Measurements from ENCODE around the gene KCNIP4. TPM values are rescaled to one million over a fixed set of nuclear protein-coding genes. Genes with fewer than 3 reads are reported as not detected.
A peak's percentile ranks its signal among the peaks of the same experiment; 100 is the strongest.

Gene KCNIP4
- polyA plus RNA-seq, 3 donors = 0.09 to 0.25 TPM; not detected in 1

DNA sequence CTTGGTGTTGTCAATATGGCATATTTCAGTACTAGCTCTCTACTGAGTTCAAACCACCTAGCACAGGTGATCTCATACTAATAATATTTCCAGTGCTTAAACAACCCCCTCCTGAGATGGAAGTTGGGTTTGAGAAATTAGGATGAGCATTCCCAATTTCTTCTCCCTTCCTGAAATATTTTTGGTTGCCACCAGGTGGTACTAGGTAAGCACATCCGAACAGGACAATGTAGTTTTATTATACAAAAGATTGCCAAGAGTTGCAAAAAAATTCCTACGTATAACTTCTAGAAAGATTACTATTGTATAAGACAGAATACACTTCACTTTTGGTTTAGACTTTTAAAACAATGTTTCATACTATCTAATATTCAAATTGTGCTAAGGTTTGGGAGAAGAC lies 763.8 kb downstream of the KCNIP4 start:
- Histone ChIP-seq H4K20me1 (ENCODE audit: insufficient read depth, low read length) (no peaks in the 10 kb centered on the region), H3K4me1 (ENCODE audit: control insufficient read depth in 1 of 2, insufficient read depth in 2 of 2, low read length in 2 of 2) (no peaks in the 10 kb centered on the region), H3K79me2 (ENCODE audit: insufficient read depth, low read length) (no peaks in the 10 kb centered on the region), H3K27ac (ENCODE audit: low read depth in 1 of 2, low read length in 2 of 2) (no peak overlapping the region), H3K4me2 (replicated peaks; ENCODE audit: extremely low read depth, low read length, poor library complexity, severe bottlenecking) (no peak overlapping the region), H2AFZ (ENCODE audit: insufficient read depth, low read depth, low read length, poor library complexity, severe bottlenecking) (no peak overlapping the region), H3K9ac (ENCODE audit: insufficient read depth, low read length, poor library complexity, severe bottlenecking) (no peak overlapping the region), H3K9me3 (replicated peaks in 1 of 2; ENCODE audit: control insufficient read depth in 1 of 2, insufficient read depth in 1 of 2, low read length in 2 of 2) (no peaks in the 10 kb centered on the region), H3K36me3 (replicated peaks in 1 of 2; ENCODE audit: control insufficient read depth in 1 of 2, insufficient read depth in 2 of 2, low read length in 2 of 2) (no peaks in the 10 kb centered on the region), H3K4me3 (replicated peaks in 1 of 3; ENCODE audit: low read depth in 2 of 3, low read length in 3 of 3) (no peak overlapping the region), H3K27me3 (ENCODE audit: control insufficient read depth in 2 of 2, insufficient read depth in 2 of 2, low read length in 2 of 2) (no peaks in the 10 kb centered on the region)
- no peak overlapping the region for H3K4me3 Mint-ChIP-seq
- H3K27ac Mint-ChIP-seq = no peak overlapping the region
- no peak for DNase-seq
- TF ChIP-seq, protein P1, sequence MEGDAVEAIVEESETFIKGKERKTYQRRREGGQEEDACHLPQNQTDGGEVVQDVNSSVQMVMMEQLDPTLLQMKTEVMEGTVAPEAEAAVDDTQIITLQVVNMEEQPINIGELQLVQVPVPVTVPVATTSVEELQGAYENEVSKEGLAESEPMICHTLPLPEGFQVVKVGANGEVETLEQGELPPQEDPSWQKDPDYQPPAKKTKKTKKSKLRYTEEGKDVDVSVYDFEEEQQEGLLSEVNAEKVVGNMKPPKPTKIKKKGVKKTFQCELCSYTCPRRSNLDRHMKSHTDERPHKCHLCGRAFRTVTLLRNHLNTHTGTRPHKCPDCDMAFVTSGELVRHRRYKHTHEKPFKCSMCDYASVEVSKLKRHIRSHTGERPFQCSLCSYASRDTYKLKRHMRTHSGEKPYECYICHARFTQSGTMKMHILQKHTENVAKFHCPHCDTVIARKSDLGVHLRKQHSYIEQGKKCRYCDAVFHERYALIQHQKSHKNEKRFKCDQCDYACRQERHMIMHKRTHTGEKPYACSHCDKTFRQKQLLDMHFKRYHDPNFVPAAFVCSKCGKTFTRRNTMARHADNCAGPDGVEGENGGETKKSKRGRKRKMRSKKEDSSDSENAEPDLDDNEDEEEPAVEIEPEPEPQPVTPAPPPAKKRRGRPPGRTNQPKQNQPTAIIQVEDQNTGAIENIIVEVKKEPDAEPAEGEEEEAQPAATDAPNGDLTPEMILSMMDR (IDR thresholded peaks at IDR 0.05) = no peak
- no CpG with 5 or more reads among the region's 2 CpGs for WGBS (ENCODE audit: insufficient coverage)
- H3K9me3 Mint-ChIP-seq = peaks cover 0 to 3% (median 1%) of the 10 kb centered on the region in 7 donors
- no peaks in the 10 kb centered on the region for H3K36me3 Mint-ChIP-seq
- intact Hi-C loops (cut with micrococcal nuclease) = no loop called here
- H3K27me3 Mint-ChIP-seq (ENCODE audit: low read depth in 3 of 3) = peaks cover 0 to 2% (median 0%) of the 10 kb centered on the region in 3 donors
- H3K4me1 Mint-ChIP-seq = no peaks in the 10 kb centered on the region

DNA sequence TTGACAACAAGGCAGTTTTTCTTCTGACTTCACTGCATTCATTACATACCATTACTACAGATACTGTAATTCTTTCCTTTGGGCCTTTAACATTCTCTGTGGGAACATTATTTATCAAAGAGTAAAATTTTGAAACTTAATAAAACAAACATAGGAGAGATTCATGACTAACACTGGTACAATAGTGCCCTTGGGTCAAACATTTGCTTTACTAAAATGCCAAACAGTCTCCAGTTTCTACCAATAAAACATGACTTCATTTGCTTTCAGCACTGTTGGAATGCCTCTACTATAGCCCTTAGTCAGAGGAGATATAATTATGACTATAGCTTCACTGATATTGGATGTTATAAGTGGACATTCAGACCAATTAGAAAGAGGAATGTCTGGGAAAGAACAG lies 766.9 kb downstream of the KCNIP4 start:
- Histone ChIP-seq H3K27ac (ENCODE audit: low read depth in 1 of 2, low read length in 2 of 2) (no peak overlapping the region), H3K36me3 (replicated peaks in 1 of 2; ENCODE audit: control insufficient read depth in 1 of 2, insufficient read depth in 2 of 2, low read length in 2 of 2) (no peaks in the 10 kb centered on the region), H3K27me3 (ENCODE audit: control insufficient read depth in 2 of 2, insufficient read depth in 2 of 2, low read length in 2 of 2) (no peaks in the 10 kb centered on the region), H4K20me1 (ENCODE audit: insufficient read depth, low read length) (no peaks in the 10 kb centered on the region), H3K9ac (ENCODE audit: insufficient read depth, low read length, poor library complexity, severe bottlenecking) (no peak overlapping the region), H2AFZ (ENCODE audit: insufficient read depth, low read depth, low read length, poor library complexity, severe bottlenecking) (no peak overlapping the region), H3K4me2 (replicated peaks; ENCODE audit: extremely low read depth, low read length, poor library complexity, severe bottlenecking) (no peak overlapping the region), H3K4me3 (replicated peaks in 1 of 3; ENCODE audit: low read depth in 2 of 3, low read length in 3 of 3) (no peak overlapping the region), H3K4me1 (ENCODE audit: control insufficient read depth in 1 of 2, insufficient read depth in 2 of 2, low read length in 2 of 2) (no peaks in the 10 kb centered on the region), H3K9me3 (replicated peaks in 1 of 2; ENCODE audit: control insufficient read depth in 1 of 2, insufficient read depth in 1 of 2, low read length in 2 of 2) (no peaks in the 10 kb centered on the region), H3K79me2 (ENCODE audit: insufficient read depth, low read length) (no peaks in the 10 kb centered on the region)
- Mint-ChIP-seq H3K9me3 (peaks cover 0 to 3% (median 1%) of the 10 kb centered on the region in 7 donors), H3K27ac (peak overlapping the region in 1 of 7 donors; percentile 68), H3K27me3 (ENCODE audit: low read depth in 3 of 3) (peaks cover 0 to 2% (median 0%) of the 10 kb centered on the region in 3 donors), H3K4me3 (no peak overlapping the region), H3K4me1 (no peaks in the 10 kb centered on the region), H3K36me3 (no peaks in the 10 kb centered on the region)
- DNase-seq = no peak
- TF ChIP-seq, protein P1 (IDR thresholded peaks at IDR 0.05) = no peak
- intact Hi-C loops (cut with micrococcal nuclease) = no loop called here

Measured in CD14-positive monocyte (primary cell).